GM23248 (cell line): Measurements from ENCODE around the gene CAMK1D. TPM values are rescaled to one million over a fixed set of nuclear protein-coding genes. Genes with fewer than 3 reads are reported as not detected.
"Not testable (repeated sequence)": the region's sequence is repeated elsewhere in the genome, so short reads cannot be mapped to it uniquely, and the experiment has no call there.

Experiments used
- DNase-seq: peaks from one replicate; pipeline ENCODE4 v3.0.0-alpha.2; 2015
- H2AFZ ChIP-seq: fragments of 200-600 bp; sonication (generic); 2 replicates; pipeline ENCODE4 v1.6.1; 2016; ENCODE audit warnings: antibody characterized with exemption
- H3F3A ChIP-seq: fragments of 200-600 bp; sonication (generic); 2 replicates; pipeline ENCODE4 v1.6.1; 2016; ENCODE audit warnings: mild to moderate bottlenecking, antibody characterized with exemption, mixed run types; ENCODE audit not compliant: insufficient read depth
- H3K27ac ChIP-seq: fragments of 200-600 bp; sonication (generic); 2 replicates; pipeline ENCODE4 v1.5.1; 2016; ENCODE audit warnings: mild to moderate bottlenecking
- H3K27me3 ChIP-seq: fragments of 200-600 bp; sonication (generic); replicated peaks from 2 replicates; pipeline ENCODE4 v1.6.1; 2016; ENCODE audit warnings: mild to moderate bottlenecking; ENCODE audit not compliant: insufficient read depth
- H3K36me3 ChIP-seq: fragments of 200-600 bp; sonication (generic); 2 replicates; pipeline ENCODE4 v1.6.1; 2016; ENCODE audit warnings: low read depth, mild to moderate bottlenecking
- H3K4me1 ChIP-seq: fragments of 200-600 bp; sonication (generic); 2 replicates; pipeline ENCODE4 v1.6.1; 2016; ENCODE audit warnings: mild to moderate bottlenecking; ENCODE audit not compliant: insufficient read depth
- H3K4me2 ChIP-seq: fragments of 200-600 bp; sonication (generic); one replicate; pipeline ENCODE4 v1.6.1; 2016; ENCODE audit warnings: mild to moderate bottlenecking; ENCODE audit not compliant: unreplicated experiment
- H3K4me3 ChIP-seq: fragments of 200-600 bp; sonication (generic); 2 replicates; pipeline ENCODE4 v1.5.1; 2016; ENCODE audit warnings: mild to moderate bottlenecking
- H3K79me2 ChIP-seq: fragments of 200-600 bp; sonication (generic); 2 replicates; pipeline ENCODE4 v1.6.1; 2016; ENCODE audit warnings: mild to moderate bottlenecking; ENCODE audit not compliant: insufficient read depth
- H3K9ac ChIP-seq: fragments of 200-600 bp; sonication (generic); 2 replicates; pipeline ENCODE4 v1.6.1; 2016; ENCODE audit warnings: mild to moderate bottlenecking
- H3K9me2 ChIP-seq: fragments of 200-600 bp; sonication (generic); 2 replicates; pipeline ENCODE4 v1.6.1; 2016; ENCODE audit warnings: mixed run types, mild to moderate bottlenecking, moderate library complexity; ENCODE audit not compliant: insufficient read depth
- H3K9me3 ChIP-seq: fragments of 200-600 bp; sonication (generic); one replicate; pipeline ENCODE4 v1.6.1; 2017; ENCODE audit warnings: low read depth
- H4K20me1 ChIP-seq: fragments of 200-600 bp; sonication (generic); 2 replicates; pipeline ENCODE4 v1.6.0; 2016; ENCODE audit not compliant: insufficient read depth
- EZH2 ChIP-seq: fragments of 200-600 bp; sonication (generic); IDR thresholded peaks from 2 replicates; pipeline ENCODE4 v1.6.1; 2018; ENCODE audit warnings: antibody characterized with exemption, mild to moderate bottlenecking; ENCODE audit not compliant: insufficient read depth, poor library complexity, severe bottlenecking
- EZH2phosphoT487 ChIP-seq: fragments of 200-600 bp; sonication (generic); IDR thresholded peaks from 2 replicates; pipeline ENCODE4 v1.6.1; 2018; ENCODE audit warnings: antibody characterized with exemption, moderate library complexity, mild to moderate bottlenecking, low read depth; ENCODE audit not compliant: insufficient read depth
- WGBS, 2 experiments: methylation state at CpG; one replicate each; pipeline ENCODE4 v1.1.6; 2015 to 2017; ENCODE audit warnings: low lambda C conversion rate in 2 of 2, low coverage in 1 of 2; ENCODE audit errors: missing lambda C conversion rate in 2 of 2; 5-methylcytosine and 5-hydroxymethylcytosine counted together
- in situ Hi-C: fragments of 300-500 bp; cut with MboI; formaldehyde crosslinking; loops from 2 replicates; pipeline ENCODE4 v1.15.0; 2020
- polyA plus RNA-seq: library from polyadenylated mRNA; unstranded; fragments of >200 nt; fragmentation: Nextera tagmentation; extraction: Ambion mirVana; gene quantifications from 2 replicates; pipeline ENCODE4 v1.2.1, GENCODE V29; 2016
- total RNA-seq: library from RNA; depleted of rRNA; stranded (reverse); fragments of >200 nt; shearing (Covaris generic); gene quantifications from 2 replicates; pipeline ENCODE4 v1.2.3, GENCODE V29; 2014

The CAMK1D gene
- total and polyA plus RNA-seq, 2 experiments from 2014 or later = 0.22 to 0.55 TPM

GRCh38 chr10:12357525-12358151 is 8.3 kb downstream of the CAMK1D start:
- H3K9me2 ChIP-seq = no peaks in the 10 kb centered on the region
- H4K20me1 ChIP-seq = no peaks in the 10 kb centered on the region
- in situ Hi-C loops = no loop called here
- no peak for DNase-seq
- no peaks in the 10 kb centered on the region for H3K9me3 ChIP-seq
- H3F3A ChIP-seq = no peaks in the 10 kb centered on the region
- H3K27me3 ChIP-seq = peaks cover 14% of the 10 kb centered on the region; the same call in 1 of the 2 replicates
- H3K4me3 ChIP-seq = no peak overlapping the region
- no peaks in the 10 kb centered on the region for H3K4me1 ChIP-seq
- H3K9ac ChIP-seq = no peak overlapping the region
- no peak overlapping the region for H3K27ac ChIP-seq
- no peak for TF ChIP-seq EZH2
- TF ChIP-seq EZH2phosphoT487 = no peak
- H3K79me2 ChIP-seq = no peaks in the 10 kb centered on the region
- H3K4me2 ChIP-seq = no peak overlapping the region
- WGBS, 2 experiments = 75 to 77% methylated on average over 13 of the region's 13 CpGs
- H2AFZ ChIP-seq = no peak overlapping the region
- H3K36me3 ChIP-seq = no peaks in the 10 kb centered on the region

DNA sequence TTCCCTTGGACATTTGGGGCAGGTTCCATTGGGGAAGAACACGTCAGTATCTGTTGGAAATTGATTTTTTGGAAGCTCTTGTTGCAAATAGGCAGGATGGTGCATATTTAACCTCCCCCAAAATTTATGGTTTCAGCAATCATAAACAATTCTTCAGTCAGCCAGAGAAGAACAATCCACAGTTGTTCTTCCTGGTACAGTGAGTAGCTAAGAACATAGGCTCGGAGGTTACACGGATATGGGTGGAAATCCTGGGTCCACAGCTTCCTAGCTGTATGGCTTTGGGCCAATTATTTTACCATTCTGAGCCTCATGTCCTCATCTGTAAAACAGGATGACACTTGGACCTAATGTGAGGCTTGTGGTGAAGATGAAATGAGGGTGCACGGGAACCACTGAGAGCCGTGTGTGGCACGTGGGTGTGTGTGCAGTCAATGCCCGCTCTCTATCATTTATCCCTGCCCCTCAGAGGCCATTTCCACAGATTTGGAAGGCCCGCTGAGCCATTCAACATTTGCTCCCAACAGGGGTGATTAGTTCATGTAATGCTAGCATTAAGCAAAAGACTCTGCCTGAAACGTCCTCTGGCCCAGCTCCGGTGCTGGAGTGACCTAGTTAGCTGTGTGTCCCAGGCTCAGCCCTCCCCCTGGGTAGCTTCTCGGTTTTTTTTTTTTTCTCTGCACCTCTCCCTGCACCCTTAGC is 9.7 kb downstream of the CAMK1D start:
- TF ChIP-seq EZH2 = no peak
- H3F3A ChIP-seq = no peaks in the 10 kb centered on the region
- WGBS, 2 experiments = 13 to 17% methylated on average over 11 of the region's 11 CpGs
- H4K20me1 ChIP-seq = no peaks in the 10 kb centered on the region
- in situ Hi-C loops = no loop called here
- H3K9me2 ChIP-seq = no peaks in the 10 kb centered on the region
- no peaks in the 10 kb centered on the region for H3K4me1 ChIP-seq
- DNase-seq = no peak
- no peak overlapping the region for H3K4me3 ChIP-seq
- H3K27ac ChIP-seq = no peak overlapping the region
- peaks cover 14% of the 10 kb centered on the region; the same call in 1 of the 2 replicates for H3K27me3 ChIP-seq
- no peak overlapping the region for H3K4me2 ChIP-seq
- no peaks in the 10 kb centered on the region for H3K9me3 ChIP-seq
- no peak overlapping the region for H2AFZ ChIP-seq
- no peaks in the 10 kb centered on the region for H3K36me3 ChIP-seq
- H3K9ac ChIP-seq = no peak overlapping the region
- no peaks in the 10 kb centered on the region for H3K79me2 ChIP-seq

- WGBS, 2 experiments = 70 to 76% methylated on average over 5 of the region's 5 CpGs
- Histone ChIP-seq H3K27ac (no peak overlapping the region), H3K4me1 (no peaks in the 10 kb centered on the region), H3K27me3 (peaks cover 14% of the 10 kb centered on the region; the same call in 1 of the 2 replicates), H3K9me2 (no peaks in the 10 kb centered on the region), H3K36me3 (no peaks in the 10 kb centered on the region), H3F3A (no peaks in the 10 kb centered on the region), H3K9me3 (no peaks in the 10 kb centered on the region), H3K79me2 (no peaks in the 10 kb centered on the region), H4K20me1 (no peaks in the 10 kb centered on the region), H3K4me2 (no peak overlapping the region), H3K9ac (no peak overlapping the region), H2AFZ (no peak overlapping the region), H3K4me3 (no peak overlapping the region)
- TF ChIP-seq EZH2phosphoT487 = no peak
- in situ Hi-C loops = no loop called here
- no peak for DNase-seq
These were observed 11.1 kb downstream of the CAMK1D start for GRCh38 chr10:12360461-12360860.

DNA sequence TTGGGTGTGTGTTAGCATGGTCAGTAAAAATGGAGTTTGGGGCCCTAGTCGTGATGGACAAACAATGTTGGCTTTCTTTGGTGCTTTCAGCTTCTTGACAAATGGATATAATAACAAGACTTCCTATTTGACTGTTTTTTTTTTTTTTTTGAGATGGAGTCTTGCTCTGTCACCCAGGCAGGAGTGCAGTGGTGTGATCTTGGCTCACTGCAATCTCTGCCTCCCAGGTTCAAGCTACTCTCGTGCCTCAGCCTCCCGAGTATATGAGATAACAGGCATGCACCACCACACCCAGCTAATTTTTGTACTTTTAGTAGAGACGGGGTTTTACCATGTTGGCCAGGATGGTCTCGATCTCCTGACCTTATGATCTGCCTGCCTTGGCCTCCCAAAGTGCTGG is 11.8 kb downstream of the CAMK1D start:
- H4K20me1 ChIP-seq, H3K79me2 ChIP-seq: not testable (repeated sequence)

More for the DNA sequence above, 11.8 kb downstream of the CAMK1D start:
- H3K9me3 ChIP-seq, H3K4me2 ChIP-seq, H3K36me3 ChIP-seq, in situ Hi-C loops, H3K27ac ChIP-seq, H3K4me1 ChIP-seq, DNase-seq, H3K4me3 ChIP-seq, H3K9me2 ChIP-seq, H3F3A ChIP-seq, H3K9ac ChIP-seq, H2AFZ ChIP-seq: not testable (repeated sequence)
- WGBS, 2 experiments = 56 to 61% methylated on average over 4 to 5 of the region's 5 CpGs
- H3K27me3 ChIP-seq = peaks cover 14% of the 10 kb centered on the region; the same call in 1 of the 2 replicates
